Common myeloid progenitor, CD34-positive (primary cell): ENCODE data around the gene ATP5F1D.

Experiments
- CTCF ChIA-PET: fragments of 350-600 bp; sonication (Branson Sonifier 250); formaldehyde crosslinking; loops from one replicate; lab custom pipeline; 2021; ENCODE audit warnings: antibody characterized with exemption; lab: Charles Lee
- POLR2A ChIA-PET: fragments of 350-600 bp; sonication (Branson Sonifier 250); formaldehyde crosslinking; loops from one replicate; lab custom pipeline; 2021; ENCODE audit warnings: antibody characterized with exemption; lab: Charles Lee
- DNase-seq, 3 donors: peaks; one replicate each; pipeline versions ENCODE4 v3.0.0 to v3.0.0-alpha.2; 2013
- H3K27ac ChIP-seq, 2 experiments: 1 replicate in 1 of 2; 2 replicates in 1 of 2; pipeline ENCODE4 v1.7.0; 2013; ENCODE audit warnings: inconsistent platforms in 2 of 2, low read length in 2 of 2, mild to moderate bottlenecking in 2 of 2, low read depth in 1 of 2, moderate library complexity in 1 of 2; ENCODE audit not compliant: severe bottlenecking in 2 of 2, insufficient read depth in 1 of 2, poor library complexity in 1 of 2
- H3K27me3 ChIP-seq, 5 experiments: replicated peaks in 2 of 5; 1 replicate in 3 of 5; 2 replicates in 2 of 5; pipeline versions ENCODE4 v1.6.1 to v1.7.0; 2013; ENCODE audit warnings: low read length in 4 of 5, mild to moderate bottlenecking in 2 of 5, moderate library complexity in 2 of 5, inconsistent platforms in 1 of 5; ENCODE audit not compliant: insufficient read depth in 5 of 5, control insufficient read depth in 4 of 5
- H3K36me3 ChIP-seq, 4 experiments: 1 replicate in 2 of 4; 2 replicates in 2 of 4; pipeline versions ENCODE4 v1.6.1 to v1.7.0; 2013; ENCODE audit warnings: low read length in 3 of 4, control low read depth in 1 of 4, mild to moderate bottlenecking in 1 of 4; ENCODE audit not compliant: control insufficient read depth in 4 of 4, insufficient read depth in 4 of 4
- H3K4me1 ChIP-seq, 4 experiments: 1 replicate in 3 of 4; 2 replicates in 1 of 4; pipeline versions ENCODE4 v1.6.1 to v1.7.1; 2013; ENCODE audit warnings: low read length in 3 of 4, mild to moderate bottlenecking in 3 of 4, control low read depth in 1 of 4, inconsistent platforms in 1 of 4, moderate library complexity in 1 of 4; ENCODE audit not compliant: control insufficient read depth in 4 of 4, insufficient read depth in 4 of 4; ENCODE audit errors: control extremely low read depth in 1 of 4
- H3K4me3 ChIP-seq, 7 experiments: 1 replicate in 4 of 7; 2 replicates in 3 of 7; pipeline versions ENCODE4 v1.5.1 to v1.7.0; 2013; ENCODE audit warnings: mild to moderate bottlenecking in 7 of 7, low read length in 6 of 7, moderate library complexity in 6 of 7, inconsistent platforms in 2 of 7, low read depth in 2 of 7, control low read depth in 1 of 7; ENCODE audit not compliant: insufficient read depth in 4 of 7, control insufficient read depth in 1 of 7; ENCODE audit errors: extremely low read depth in 1 of 7
- H3K9me3 ChIP-seq, 5 experiments: 1 replicate in 4 of 5; 2 replicates in 1 of 5; pipeline versions ENCODE4 v1.6.1 to v1.7.1; 2013; ENCODE audit warnings: low read length in 4 of 5, mild to moderate bottlenecking in 2 of 5, inconsistent platforms in 1 of 5, low read depth in 1 of 5, moderate library complexity in 1 of 5; ENCODE audit not compliant: control insufficient read depth in 4 of 5, insufficient read depth in 2 of 5; ENCODE audit errors: control extremely low read depth in 1 of 5
- WGBS: methylation state at CpG from one replicate; pipeline ENCODE4 v1.1.5; 2013; ENCODE audit not compliant: insufficient coverage; 5-methylcytosine and 5-hydroxymethylcytosine counted together

ATP5F1D gene

GRCh38 chr19:1220976-1221903 is 20.3 kb upstream of the ATP5F1D start:
- 96% methylated on average over 35 of the region's 38 CpGs for WGBS
- CTCF ChIA-PET = interaction anchor here (0.6 to 4.6 kb wide), 12 partner anchors 9 to 219 kb away, joined by 3 to 33 read pairs (median 6); partner anchors contain the start of gene ATP5F1D

GRCh38 chr19:1221904-1222255 is 19.7 kb upstream of the ATP5F1D start:
- Histone ChIP-seq H3K4me3 (no peak overlapping the region), H3K27ac (no peak overlapping the region), H3K4me1 (peaks cover 0 to 4% (median 0%) of the 10 kb centered on the region in 4 experiments), H3K36me3 (peaks cover 0 to 70% (median 43%) of the 10 kb centered on the region in 4 experiments), H3K9me3 (no peaks in the 10 kb centered on the region), H3K27me3 (no peaks in the 10 kb centered on the region)
- ChIA-PET CTCF (interaction anchor here (0.6 to 4.6 kb wide), 11 partner anchors 8 to 157 kb away, joined by 3 to 33 read pairs (median 6); partner anchors contain the start of gene ATP5F1D), POLR2A (no interaction called here)
- 97% methylated on average over 22 of the region's 22 CpGs for WGBS
- DNase-seq = no peak

More at GRCh38 chr19:1220976-1221903, 20.3 kb upstream of the ATP5F1D start:
- Histone ChIP-seq H3K27ac (no peak overlapping the region), H3K9me3 (no peaks in the 10 kb centered on the region), H3K27me3 (no peaks in the 10 kb centered on the region), H3K4me1 (peaks cover 0 to 4% (median 0%) of the 10 kb centered on the region in 4 experiments), H3K4me3 (no peak overlapping the region), H3K36me3 (peaks cover 0 to 66% (median 41%) of the 10 kb centered on the region in 4 experiments)
- DNase-seq = no peak
- POLR2A ChIA-PET = no interaction called here

- Histone ChIP-seq H3K4me1 (peaks cover 0 to 4% (median 0%) of the 10 kb centered on the region in 4 experiments), H3K27me3 (no peaks in the 10 kb centered on the region), H3K36me3 (peaks cover 2 to 72% (median 45%) of the 10 kb centered on the region in 4 experiments), H3K9me3 (no peaks in the 10 kb centered on the region), H3K4me3 (no peak overlapping the region), H3K27ac (no peak overlapping the region)
- POLR2A ChIA-PET = no interaction called here
- CTCF ChIA-PET = interaction anchor here (0.6 to 4.6 kb wide), 9 partner anchors 10 to 158 kb away, joined by 3 to 33 read pairs (median 6); partner anchors contain the start of gene ATP5F1D
- no peak for DNase-seq
- WGBS = 98% methylated on average over 14 of the region's 14 CpGs
These were observed 19.2 kb upstream of the ATP5F1D start for GRCh38 chr19:1222394-1222793.

- POLR2A ChIA-PET = interaction anchor here (0.6 to 0.9 kb wide), 2 partner anchors 17 to 46 kb away, joined by 3 read pairs; no protein-coding TSS in a partner anchor
- 92% methylated on average over 38 of the region's 48 CpGs for WGBS
- peak in 2 of 3 donors; percentile 52 to 59 for DNase-seq
- Histone ChIP-seq H3K27me3 (no peaks in the 10 kb centered on the region), H3K4me3 (no peak overlapping the region), H3K9me3 (no peaks in the 10 kb centered on the region), H3K4me1 (peaks cover 0 to 3% (median 0%) of the 10 kb centered on the region in 4 experiments), H3K27ac (no peak overlapping the region), H3K36me3 (peaks cover 2 to 79% (median 49%) of the 10 kb centered on the region in 4 experiments)
- CTCF ChIA-PET = interaction anchor here (0.9 to 4.6 kb wide), 10 partner anchors 11 to 159 kb away, joined by 3 to 33 read pairs (median 5); partner anchors contain the start of gene ATP5F1D
These were observed 18.3 kb upstream of the ATP5F1D start for GRCh38 chr19:1223018-1223855.

GRCh38 chr19:1224047-1224825 is 17.3 kb upstream of the ATP5F1D start:
- CTCF ChIA-PET = interaction anchor here (1.0 to 4.6 kb wide), 4 partner anchors 12 to 90 kb away, joined by 4 to 33 read pairs (median 8); no protein-coding TSS in a partner anchor

GRCh38 chr19:1224847-1225246 is 16.7 kb upstream of the ATP5F1D start:
- peaks cover 2 to 77% (median 47%) of the 10 kb centered on the region in 4 experiments for H3K36me3 ChIP-seq
- H3K4me1 ChIP-seq = no peaks in the 10 kb centered on the region
- WGBS = 96% methylated on average over 15 of the region's 16 CpGs
- H3K4me3 ChIP-seq = no peak overlapping the region
- POLR2A ChIA-PET = interaction anchor here (0.7 kb wide), 1 partner anchor 16 kb away, joined by 5 read pairs; no protein-coding TSS in a partner anchor
- no peaks in the 10 kb centered on the region for H3K27me3 ChIP-seq
- no peaks in the 10 kb centered on the region for H3K9me3 ChIP-seq
- CTCF ChIA-PET = no interaction called here
- H3K27ac ChIP-seq = no peak overlapping the region
- DNase-seq = no peak

More at GRCh38 chr19:1224047-1224825, 17.3 kb upstream of the ATP5F1D start:
- no peak for DNase-seq
- Histone ChIP-seq H3K9me3 (no peaks in the 10 kb centered on the region), H3K27me3 (no peaks in the 10 kb centered on the region), H3K4me3 (no peak overlapping the region), H3K4me1 (no peaks in the 10 kb centered on the region), H3K27ac (no peak overlapping the region), H3K36me3 (peaks cover 2 to 79% (median 48%) of the 10 kb centered on the region in 4 experiments)
- POLR2A ChIA-PET = interaction anchor here (0.6 to 0.7 kb wide), 2 partner anchors 15 to 45 kb away, joined by 3 to 5 read pairs; no protein-coding TSS in a partner anchor
- WGBS = 97% methylated on average over 14 of the region's 16 CpGs
